ENCODE measurements around the gene IL17A. TPM values are rescaled to one million over a fixed set of nuclear protein-coding genes. Genes with fewer than 3 reads are reported as not detected.

The IL17A gene
- total RNA-seq, 4 donors from 2014 or later, result not detected

DNA sequence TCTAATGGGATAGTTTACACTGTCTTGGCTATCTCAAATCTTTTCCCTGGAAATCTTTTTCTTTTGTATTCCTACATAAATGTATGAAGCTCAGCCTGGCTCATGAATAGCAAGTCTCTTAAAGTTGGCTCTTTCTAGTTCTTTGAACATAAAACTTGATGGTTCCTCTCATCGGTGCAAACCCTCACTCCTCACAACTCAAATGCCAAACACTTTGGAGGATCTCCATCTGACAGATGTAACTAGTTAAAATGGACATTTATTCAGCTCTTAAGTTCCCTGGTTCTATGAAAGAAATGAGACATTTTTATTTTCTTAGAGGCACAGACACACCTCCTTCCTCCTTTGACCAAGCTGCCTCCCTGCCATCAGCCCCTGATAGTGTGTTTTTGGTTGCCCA is 43.6 kb upstream of the IL17A start:
- Histone ChIP-seq H3K4me3 (no peak overlapping the region), H3K27me3 (no peaks in the 10 kb centered on the region), H3K9me3 (no peaks in the 10 kb centered on the region), H3K4me1 (no peaks in the 10 kb centered on the region), H3K27ac (no peak overlapping the region), H3K36me3 (no peaks in the 10 kb centered on the region)
- TF ChIP-seq, protein P1, sequence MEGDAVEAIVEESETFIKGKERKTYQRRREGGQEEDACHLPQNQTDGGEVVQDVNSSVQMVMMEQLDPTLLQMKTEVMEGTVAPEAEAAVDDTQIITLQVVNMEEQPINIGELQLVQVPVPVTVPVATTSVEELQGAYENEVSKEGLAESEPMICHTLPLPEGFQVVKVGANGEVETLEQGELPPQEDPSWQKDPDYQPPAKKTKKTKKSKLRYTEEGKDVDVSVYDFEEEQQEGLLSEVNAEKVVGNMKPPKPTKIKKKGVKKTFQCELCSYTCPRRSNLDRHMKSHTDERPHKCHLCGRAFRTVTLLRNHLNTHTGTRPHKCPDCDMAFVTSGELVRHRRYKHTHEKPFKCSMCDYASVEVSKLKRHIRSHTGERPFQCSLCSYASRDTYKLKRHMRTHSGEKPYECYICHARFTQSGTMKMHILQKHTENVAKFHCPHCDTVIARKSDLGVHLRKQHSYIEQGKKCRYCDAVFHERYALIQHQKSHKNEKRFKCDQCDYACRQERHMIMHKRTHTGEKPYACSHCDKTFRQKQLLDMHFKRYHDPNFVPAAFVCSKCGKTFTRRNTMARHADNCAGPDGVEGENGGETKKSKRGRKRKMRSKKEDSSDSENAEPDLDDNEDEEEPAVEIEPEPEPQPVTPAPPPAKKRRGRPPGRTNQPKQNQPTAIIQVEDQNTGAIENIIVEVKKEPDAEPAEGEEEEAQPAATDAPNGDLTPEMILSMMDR (IDR thresholded peaks at IDR 0.05), result no peak
- no peak for TF ChIP-seq POLR2A (IDR thresholded peaks at IDR 0.05)
- 82 to 90% methylated on average over 1 of the region's 1 CpG for WGBS, 2 donors
- no peak for DNase-seq
- intact Hi-C loops (cut with DNase I), result no loop called here

DNA sequence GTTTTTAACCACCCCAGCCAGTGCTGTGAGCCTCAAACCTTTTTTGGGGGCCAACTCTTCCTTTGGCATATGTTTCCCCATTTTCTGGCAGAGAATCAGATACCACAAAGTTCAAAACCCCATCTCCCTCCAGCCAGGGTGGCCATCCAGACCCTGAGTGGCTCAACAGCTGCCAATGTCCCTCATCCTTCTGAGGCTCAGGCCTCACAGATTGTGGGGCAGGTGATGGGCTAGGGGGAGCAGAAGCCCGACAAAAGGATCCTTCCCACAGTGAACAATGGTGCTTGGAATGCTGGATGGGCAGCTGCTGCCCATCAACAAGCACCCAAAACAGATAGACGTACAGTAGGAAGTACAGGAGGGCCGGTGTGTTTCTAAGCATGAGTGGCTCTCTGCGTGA is 42.6 kb upstream of the IL17A start:
- H3K9me3 ChIP-seq, result no peaks in the 10 kb centered on the region
- no peak overlapping the region for H3K27ac ChIP-seq
- no peaks in the 10 kb centered on the region for H3K36me3 ChIP-seq
- no peak for DNase-seq
- H3K4me1 ChIP-seq, result no peaks in the 10 kb centered on the region
- intact Hi-C loops (cut with DNase I), result no loop called here
- no peaks in the 10 kb centered on the region for H3K27me3 ChIP-seq
- H3K4me3 ChIP-seq, result no peak overlapping the region
- TF ChIP-seq, protein P1 (IDR thresholded peaks at IDR 0.05), result no peak
- TF ChIP-seq POLR2A (IDR thresholded peaks at IDR 0.05), result no peak
- 66 to 89% methylated on average over 3 of the region's 4 CpGs for WGBS, 2 donors

DNA sequence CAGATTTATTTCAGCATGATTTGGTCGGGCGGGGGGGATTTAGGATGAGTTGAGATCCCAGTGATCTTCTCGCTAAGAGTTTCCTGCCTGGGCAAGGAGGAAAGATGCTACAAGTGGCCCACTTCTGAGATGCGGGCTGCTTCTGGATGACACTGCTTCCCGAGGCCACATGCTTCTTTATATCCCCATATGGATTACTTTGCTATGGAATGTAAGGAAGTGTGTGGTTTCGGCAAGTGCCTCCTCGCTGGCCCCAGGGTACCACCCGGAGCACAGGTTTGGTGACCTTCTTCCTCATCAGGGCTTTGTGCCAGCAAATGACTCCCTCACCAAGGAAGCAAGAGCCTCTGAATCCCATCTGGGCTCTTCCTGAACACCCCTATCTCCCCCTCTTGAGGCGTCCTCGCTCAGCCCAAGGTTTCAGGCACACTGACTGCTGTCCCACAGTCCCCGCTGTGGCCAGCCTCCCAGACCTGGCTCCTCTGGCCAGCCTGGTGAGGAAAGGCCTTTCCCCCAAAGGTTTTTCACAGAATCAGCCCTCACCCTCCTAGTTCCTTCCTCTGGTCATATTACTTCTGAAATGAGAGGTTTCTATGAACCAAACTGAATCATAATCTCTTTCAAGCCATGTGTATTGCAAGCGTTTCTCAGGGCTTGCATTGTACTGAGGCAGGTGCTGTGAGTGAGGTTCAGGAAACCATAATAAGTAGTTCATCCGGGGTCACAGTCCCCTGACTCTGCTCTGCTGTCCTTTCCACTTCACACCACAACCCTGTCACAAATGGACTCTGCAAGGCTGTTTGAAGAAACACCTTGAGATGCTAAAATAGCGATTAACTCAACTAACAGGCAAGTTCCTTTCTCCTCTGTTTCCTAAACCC is 41.7 kb upstream of the IL17A start:
- TF ChIP-seq, protein P1 (IDR thresholded peaks at IDR 0.05), result no peak
- no peak for TF ChIP-seq POLR2A (IDR thresholded peaks at IDR 0.05)
- DNase-seq, result no peak
- intact Hi-C loops (cut with DNase I), result no loop called here
- Histone ChIP-seq H3K4me1 (no peaks in the 10 kb centered on the region), H3K27ac (no peak overlapping the region), H3K36me3 (no peaks in the 10 kb centered on the region), H3K9me3 (no peaks in the 10 kb centered on the region), H3K4me3 (no peak overlapping the region), H3K27me3 (no peaks in the 10 kb centered on the region)
- 73 to 82% methylated on average over 10 to 11 of the region's 14 CpGs for WGBS, 2 donors

DNA sequence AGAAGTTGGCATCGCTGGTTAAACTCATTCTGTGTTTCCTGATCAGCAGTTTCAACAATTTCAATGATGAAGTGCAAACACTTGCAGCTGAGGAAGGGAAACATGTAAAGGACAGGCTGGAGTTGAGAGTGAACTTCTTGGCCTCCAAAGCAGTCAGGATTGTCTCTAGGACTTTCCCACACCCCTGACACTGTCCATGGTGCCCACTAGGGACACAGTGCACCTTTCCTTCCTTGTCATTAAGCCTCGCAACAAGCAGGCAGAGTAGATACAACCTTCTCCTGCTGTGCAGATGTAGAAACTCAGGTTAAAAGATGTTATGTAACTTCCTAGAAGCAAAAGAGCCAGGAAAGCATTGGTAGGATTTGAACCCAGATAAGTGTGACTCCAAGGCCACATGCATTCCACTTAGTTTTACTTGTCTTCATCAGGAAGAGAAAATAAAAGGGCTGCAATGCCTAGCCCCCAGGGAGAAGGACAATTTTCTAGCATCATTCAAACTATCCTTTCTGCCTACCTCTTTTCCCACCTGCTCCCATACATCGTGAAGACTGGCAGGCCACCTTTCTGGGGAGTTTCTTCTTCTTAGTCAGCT is 39.2 kb upstream of the IL17A start:
- Histone ChIP-seq H3K36me3 (no peaks in the 10 kb centered on the region), H3K4me1 (no peaks in the 10 kb centered on the region), H3K9me3 (no peaks in the 10 kb centered on the region), H3K4me3 (no peak overlapping the region), H3K27ac (no peak overlapping the region), H3K27me3 (no peaks in the 10 kb centered on the region)
- intact Hi-C loops (cut with DNase I), result no loop called here
- TF ChIP-seq, protein P1 (IDR thresholded peaks at IDR 0.05), result no peak
- TF ChIP-seq POLR2A (IDR thresholded peaks at IDR 0.05), result no peak
- WGBS, 2 donors, result 73 to 92% methylated on average over 3 of the region's 3 CpGs
- DNase-seq, result no peak

DNA sequence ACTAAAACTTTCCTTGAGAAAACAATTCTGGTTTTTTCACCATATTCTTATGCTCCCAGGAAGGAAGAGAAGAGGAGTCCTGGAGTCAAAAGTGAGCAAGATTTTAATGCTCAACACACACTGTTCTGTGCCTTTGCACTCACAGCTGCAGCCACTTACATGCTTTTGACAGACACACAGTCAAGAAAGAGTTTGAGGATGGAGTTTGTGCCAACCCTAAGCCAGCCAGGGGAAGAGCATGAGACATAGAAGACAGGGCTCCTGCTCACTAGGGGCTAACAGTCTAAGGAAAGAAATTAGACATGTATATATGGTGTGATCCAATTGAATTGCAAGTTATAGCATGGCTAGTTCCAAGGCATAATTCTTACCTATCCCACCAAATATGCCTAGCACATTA is 37.1 kb upstream of the IL17A start:
- no peaks in the 10 kb centered on the region for H3K4me1 ChIP-seq
- H3K9me3 ChIP-seq, result no peaks in the 10 kb centered on the region
- H3K36me3 ChIP-seq, result no peaks in the 10 kb centered on the region
- H3K27ac ChIP-seq, result no peak overlapping the region
- DNase-seq, result no peak
- intact Hi-C loops (cut with DNase I), result no loop called here
- no peak overlapping the region for H3K4me3 ChIP-seq
- no peaks in the 10 kb centered on the region for H3K27me3 ChIP-seq
- TF ChIP-seq, protein P1 (IDR thresholded peaks at IDR 0.05), result no peak
- TF ChIP-seq POLR2A (IDR thresholded peaks at IDR 0.05), result no peak
